Left ventricle myocardium inferior (tissue), 1 donor: Measurements from ENCODE around the gene RAB8A. TPM values are rescaled to one million over a fixed set of nuclear protein-coding genes. Genes with fewer than 3 reads are reported as not detected.

ENCODE experiments used
- DNase-seq: peaks from one replicate; pipeline ENCODE4 v3.0.0-alpha.2; 2020
- H3K27ac ChIP-seq: fragments of 200-600 bp; replicated peaks from 2 replicates; pipeline ENCODE4 v1.8.0; 2021
- H3K27me3 ChIP-seq: fragments of 200-600 bp; 2 replicates; pipeline ENCODE4 v1.8.0; 2021; ENCODE audit warnings: low read depth
- H3K36me3 ChIP-seq: fragments of 200-600 bp; 2 replicates; pipeline ENCODE4 v1.8.0; 2021
- H3K4me1 ChIP-seq: fragments of 200-600 bp; 2 replicates; pipeline ENCODE4 v1.8.0; 2021
- H3K4me3 ChIP-seq: fragments of 200-600 bp; 2 replicates; pipeline ENCODE4 v1.8.0; 2021; ENCODE audit warnings: mild to moderate bottlenecking, moderate library complexity
- H3K9me3 ChIP-seq: fragments of 200-600 bp; replicated peaks from 2 replicates; pipeline ENCODE4 v1.8.0; 2021
- intact Hi-C: fragments of 100-400 bp; cut with micrococcal nuclease; formaldehyde crosslinking; loops from one replicate; pipeline ENCODE4 v1.11.0; 2022
- total RNA-seq: library from RNA; stranded (reverse); fragmentation: NEBNext Ultra II Directional; extraction: Animal tissue kit (Norgen Biotek cat#: 25700); gene quantifications from one replicate; pipeline ENCODE4 v1.2.1, GENCODE V29; 2021
- TF ChIP-seq, protein P1 (sequence below): fragments of 200-600 bp; IDR thresholded peaks from 2 replicates; pipeline ENCODE4 v1.8.0; 2021; ENCODE audit warnings: antibody characterized with exemption, mild to moderate bottlenecking, borderline replicate concordance
- donor health status: DM: no; HTN: yes; CAD: no; lungs with severe emphysema.

RAB8A gene
- total RNA-seq, 1 donor from 2014 or later = 17.7 TPM

DNA sequence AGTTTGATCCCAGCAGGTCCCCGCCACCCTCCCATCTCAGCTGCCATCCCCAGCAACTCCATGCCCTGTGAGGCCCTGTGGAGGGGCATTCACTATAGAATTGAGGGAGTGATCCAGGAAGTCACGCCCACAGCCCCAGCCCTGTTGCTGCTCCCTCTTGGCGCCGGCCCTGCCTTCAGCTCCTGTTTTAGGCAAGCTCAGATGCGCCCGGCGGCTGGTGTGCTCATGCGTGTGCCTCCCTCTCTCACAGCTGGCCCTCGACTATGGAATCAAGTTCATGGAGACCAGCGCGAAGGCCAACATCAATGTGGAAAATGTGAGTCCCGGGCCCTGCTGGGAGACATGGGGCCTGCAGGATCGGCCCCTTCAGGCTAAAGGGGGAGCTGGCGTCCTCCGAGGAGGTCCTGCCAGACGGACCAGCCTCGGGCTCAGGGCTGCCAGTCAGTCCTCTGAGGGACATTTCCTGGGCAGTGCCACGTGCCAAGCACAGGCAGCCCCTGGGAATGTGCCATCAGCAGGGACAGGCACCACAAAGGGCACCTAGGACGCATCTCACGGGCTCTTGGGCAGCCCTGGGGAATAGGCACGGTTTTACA is 16.2 kb downstream of the RAB8A start:
- Histone ChIP-seq H3K4me1 (no peaks in the 10 kb centered on the region), H3K36me3 (peaks cover 97% of the 10 kb centered on the region), H3K9me3 (no peaks in the 10 kb centered on the region), H3K4me3 (no peak overlapping the region), H3K27ac (no peak overlapping the region), H3K27me3 (no peaks in the 10 kb centered on the region)
- intact Hi-C loops = no loop called here
- no peak for DNase-seq
- TF ChIP-seq, protein P1, sequence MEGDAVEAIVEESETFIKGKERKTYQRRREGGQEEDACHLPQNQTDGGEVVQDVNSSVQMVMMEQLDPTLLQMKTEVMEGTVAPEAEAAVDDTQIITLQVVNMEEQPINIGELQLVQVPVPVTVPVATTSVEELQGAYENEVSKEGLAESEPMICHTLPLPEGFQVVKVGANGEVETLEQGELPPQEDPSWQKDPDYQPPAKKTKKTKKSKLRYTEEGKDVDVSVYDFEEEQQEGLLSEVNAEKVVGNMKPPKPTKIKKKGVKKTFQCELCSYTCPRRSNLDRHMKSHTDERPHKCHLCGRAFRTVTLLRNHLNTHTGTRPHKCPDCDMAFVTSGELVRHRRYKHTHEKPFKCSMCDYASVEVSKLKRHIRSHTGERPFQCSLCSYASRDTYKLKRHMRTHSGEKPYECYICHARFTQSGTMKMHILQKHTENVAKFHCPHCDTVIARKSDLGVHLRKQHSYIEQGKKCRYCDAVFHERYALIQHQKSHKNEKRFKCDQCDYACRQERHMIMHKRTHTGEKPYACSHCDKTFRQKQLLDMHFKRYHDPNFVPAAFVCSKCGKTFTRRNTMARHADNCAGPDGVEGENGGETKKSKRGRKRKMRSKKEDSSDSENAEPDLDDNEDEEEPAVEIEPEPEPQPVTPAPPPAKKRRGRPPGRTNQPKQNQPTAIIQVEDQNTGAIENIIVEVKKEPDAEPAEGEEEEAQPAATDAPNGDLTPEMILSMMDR = no peak

- H3K9me3 ChIP-seq = no peaks in the 10 kb centered on the region
- TF ChIP-seq, protein P1 = no peak
- H3K4me3 ChIP-seq = no peak overlapping the region
- no peaks in the 10 kb centered on the region for H3K27me3 ChIP-seq
- intact Hi-C loops = no loop called here
- DNase-seq = no peak
- H3K27ac ChIP-seq = no peak overlapping the region
- peaks cover 77% of the 10 kb centered on the region for H3K36me3 ChIP-seq
- no peaks in the 10 kb centered on the region for H3K4me1 ChIP-seq
Measured at GRCh38 chr19:16131648-16132047, 20.0 kb downstream of the RAB8A start.

- Histone ChIP-seq H3K36me3 (peaks cover 56% of the 10 kb centered on the region), H3K4me1 (no peaks in the 10 kb centered on the region), H3K27me3 (no peaks in the 10 kb centered on the region), H3K27ac (no peak overlapping the region), H3K9me3 (no peaks in the 10 kb centered on the region), H3K4me3 (no peak overlapping the region)
- TF ChIP-seq, protein P1 = no peak
- DNase-seq = no peak
- intact Hi-C loops = no loop called here
Measured at GRCh38 chr19:16133818-16134217, 22.1 kb downstream of the RAB8A start.

DNA sequence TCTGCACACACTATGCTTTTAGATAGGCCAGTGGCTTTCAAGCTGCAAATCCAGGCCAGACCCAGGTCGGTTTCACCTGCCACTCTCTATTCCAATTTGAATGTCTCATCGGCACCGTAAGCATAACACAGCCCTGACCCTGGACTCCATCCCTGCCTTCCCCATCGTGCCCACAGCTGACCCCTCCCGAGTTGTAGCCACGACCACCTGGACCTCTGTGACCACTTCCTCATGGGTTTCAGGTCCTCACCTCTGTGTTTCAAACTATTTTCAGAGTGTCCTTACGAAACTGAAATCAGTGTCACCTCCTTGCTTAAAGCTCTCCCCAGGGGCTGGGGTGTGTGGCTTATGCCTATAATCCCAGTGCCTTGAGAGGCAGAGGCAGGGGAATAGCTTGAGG is 22.8 kb downstream of the RAB8A start:
- no peaks in the 10 kb centered on the region for H3K27me3 ChIP-seq
- no peak overlapping the region for H3K4me3 ChIP-seq
- peaks cover 49% of the 10 kb centered on the region for H3K36me3 ChIP-seq
- no peak overlapping the region for H3K27ac ChIP-seq
- no peaks in the 10 kb centered on the region for H3K4me1 ChIP-seq
- TF ChIP-seq, protein P1 = no peak
- no peak for DNase-seq
- intact Hi-C loops = no loop called here
- no peaks in the 10 kb centered on the region for H3K9me3 ChIP-seq

DNA sequence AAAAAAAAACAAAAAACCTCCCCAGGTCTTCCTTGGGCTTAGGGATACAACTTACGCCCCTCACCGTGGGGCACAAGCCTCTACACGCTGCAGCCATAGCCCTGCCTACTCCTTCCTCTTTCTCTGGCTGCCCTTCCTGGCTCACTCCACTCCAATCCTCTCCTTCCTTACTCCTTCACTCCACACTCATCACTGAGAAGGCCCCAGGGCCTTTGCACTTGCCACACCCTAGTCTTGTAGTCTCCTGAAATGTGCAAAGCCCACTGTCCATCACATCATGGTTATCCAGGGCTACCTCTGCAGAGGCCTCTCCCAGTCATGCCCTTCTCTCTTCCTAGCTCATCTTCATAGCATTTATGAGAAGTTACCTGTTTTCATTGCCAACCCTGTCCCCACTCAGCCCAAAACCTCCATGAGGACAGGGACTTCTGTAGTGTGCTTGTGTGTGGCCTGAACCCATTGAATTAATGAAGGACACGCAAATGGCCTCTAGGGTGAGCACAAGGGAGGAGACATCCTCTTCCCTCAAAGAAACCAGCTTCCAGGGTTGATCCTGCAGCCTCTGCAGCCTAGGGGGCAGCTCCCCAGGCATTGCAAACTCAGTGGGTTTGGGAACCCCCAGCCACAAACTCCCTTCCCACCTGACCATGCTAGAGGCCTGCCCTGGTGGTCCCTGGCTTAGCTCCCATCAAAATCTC is 23.9 kb downstream of the RAB8A start:
- no peaks in the 10 kb centered on the region for H3K9me3 ChIP-seq
- intact Hi-C loops = no loop called here
- H3K4me3 ChIP-seq = no peak overlapping the region
- peaks cover 38% of the 10 kb centered on the region for H3K36me3 ChIP-seq
- H3K27ac ChIP-seq = no peak overlapping the region
- H3K27me3 ChIP-seq = no peaks in the 10 kb centered on the region
- TF ChIP-seq, protein P1 = no peak
- DNase-seq = no peak
- no peaks in the 10 kb centered on the region for H3K4me1 ChIP-seq
